Measurements from ENCODE around the gene ANGPTL8. TPM values are rescaled to one million over a fixed set of nuclear protein-coding genes. Genes with fewer than 3 reads are reported as not detected.

Gene ANGPTL8
- total and polyA plus RNA-seq, 2 of the 13 experiments (the other 11 are each of a cell fraction or from before 2014, with no cell fraction given): 27.3 to 243 TPM

DNA sequence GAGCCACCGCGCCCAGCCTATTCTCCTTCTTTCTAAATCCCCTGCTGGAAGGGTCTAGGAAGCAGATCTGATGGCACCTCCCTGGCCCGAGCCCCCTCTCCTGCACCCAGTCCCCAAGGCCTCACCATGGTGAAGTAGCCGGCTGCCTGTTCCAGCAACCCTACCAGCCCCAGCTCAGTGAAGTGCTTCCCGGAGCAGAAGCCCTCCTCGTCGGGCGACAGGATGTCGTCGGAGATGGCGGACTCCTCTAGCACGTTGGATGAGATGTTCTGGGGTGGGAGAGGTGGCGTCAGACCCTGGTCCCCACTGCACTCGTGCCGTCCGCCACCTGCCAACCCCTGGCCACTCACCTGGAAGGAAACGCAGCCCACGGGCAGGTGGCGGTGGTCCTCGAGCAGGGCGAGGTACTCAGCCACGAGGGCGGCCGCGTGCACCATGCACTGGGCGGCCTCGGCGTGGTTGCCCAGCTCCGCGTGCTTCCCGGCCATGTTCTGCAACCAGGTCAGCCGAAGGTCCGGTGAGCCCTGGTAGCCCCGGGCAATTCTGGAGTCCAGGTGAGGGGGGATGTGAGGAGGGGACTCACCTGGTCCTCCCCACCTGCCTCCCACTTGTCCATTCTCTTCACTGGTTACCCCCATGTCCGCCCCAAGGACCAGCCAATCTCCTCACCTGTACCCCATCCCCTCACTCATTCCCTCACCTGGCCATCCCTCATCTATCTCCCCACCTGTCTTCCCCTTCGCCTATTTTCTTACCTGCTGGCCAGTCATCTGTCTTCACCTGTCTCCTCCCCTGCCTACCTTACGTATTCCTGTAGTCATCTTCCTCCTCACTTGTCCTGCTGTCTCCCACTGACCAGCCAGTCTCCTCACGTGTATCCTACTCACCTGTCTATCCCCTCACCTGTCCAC lies 30.6 kb upstream of the ANGPTL8 start:
- 95% methylated on average over 24 of the region's 38 CpGs for WGBS (ENCODE audit: low lambda C conversion rate)
- H3K4me2 ChIP-seq (ENCODE audit: low read depth, low read length): no peak overlapping the region
- H2AFZ ChIP-seq (ENCODE audit: low read length): no peak overlapping the region
- peaks cover 8 to 26% of the 10 kb centered on the region in 2 experiments; a peak in 4 of 5 replicates for H3K36me3 ChIP-seq (replicated peaks in 1 of 2; ENCODE audit: control insufficient read depth in 1 of 2, insufficient read depth in 2 of 2, low read length in 2 of 2)
- intact Hi-C loops (cut with micrococcal nuclease; ENCODE audit: unreplicated experiment) (no loop called here), in situ Hi-C loops (cut with HindIII; ENCODE audit: extremely low pct_ligation_motif_present, low pct_unique_long_range_greater_than_20kb) (no loop called here)
- no peaks in the 10 kb centered on the region for H3K4me1 ChIP-seq (ENCODE audit: insufficient read depth, low read length)
- no peaks in the 10 kb centered on the region for H3K9me3 ChIP-seq (ENCODE audit: low read length)
- H3K4me3 ChIP-seq (replicated peaks in 1 of 3; ENCODE audit: insufficient read depth in 1 of 3, low read depth in 2 of 3, low read length in 3 of 3): no peak overlapping the region
- BruUV-seq (replicated peaks): no TSS peak
- DNase-seq (ENCODE audit: low spot score) (no peak), FAIRE-seq (no peak), ATAC-seq (no peak; the same call in 2 of the 3 replicates)
- TF ChIP-seq RBFOX2 (IDR thresholded peaks at IDR 0.05; ENCODE audit: low read depth, low read length): 0 out of 2 replicates have a peak, but pooled peaks have one; percentile 16
- no peak for TF ChIP-seq BCLAF1 (IDR thresholded peaks at IDR 0.05)
- no peak for TF ChIP-seq ZSCAN21 (CRISPR knock-in tag; IDR thresholded peaks at IDR 0.05; ENCODE audit: borderline replicate concordance)
- TF ChIP-seq, protein P1, sequence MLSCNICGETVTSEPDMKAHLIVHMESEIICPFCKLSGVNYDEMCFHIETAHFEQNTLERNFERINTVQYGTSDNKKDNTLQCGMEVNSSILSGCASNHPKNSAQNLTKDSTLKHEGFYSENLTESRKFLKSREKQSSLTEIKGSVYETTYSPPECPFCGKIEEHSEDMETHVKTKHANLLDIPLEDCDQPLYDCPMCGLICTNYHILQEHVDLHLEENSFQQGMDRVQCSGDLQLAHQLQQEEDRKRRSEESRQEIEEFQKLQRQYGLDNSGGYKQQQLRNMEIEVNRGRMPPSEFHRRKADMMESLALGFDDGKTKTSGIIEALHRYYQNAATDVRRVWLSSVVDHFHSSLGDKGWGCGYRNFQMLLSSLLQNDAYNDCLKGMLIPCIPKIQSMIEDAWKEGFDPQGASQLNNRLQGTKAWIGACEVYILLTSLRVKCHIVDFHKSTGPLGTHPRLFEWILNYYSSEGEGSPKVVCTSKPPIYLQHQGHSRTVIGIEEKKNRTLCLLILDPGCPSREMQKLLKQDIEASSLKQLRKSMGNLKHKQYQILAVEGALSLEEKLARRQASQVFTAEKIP (CRISPR knock-in tag; IDR thresholded peaks at IDR 0.05; ENCODE audit: borderline replicate concordance): no peak
- TF ChIP-seq TARDBP (CRISPR knock-in tag; IDR thresholded peaks at IDR 0.05): no peak
- TF ChIP-seq AGO2 (optimal IDR thresholded peaks at IDR 0.05; ENCODE audit: low read depth, low read length): peak; percentile 37
- H3K27me3 ChIP-seq (ENCODE audit: control insufficient read depth in 1 of 2, insufficient read depth in 2 of 2, low read length in 2 of 2): no peaks in the 10 kb centered on the region
- no peak overlapping the region for H3K27ac ChIP-seq (ENCODE audit: extremely low read length, insufficient read depth, low read length)
- no peaks in the 10 kb centered on the region for H3K79me2 ChIP-seq (ENCODE audit: insufficient read depth, low read length)
- H4K20me1 ChIP-seq (ENCODE audit: insufficient read depth, low read length): no peaks in the 10 kb centered on the region; the same call in 1 of the 2 replicates
- no peak overlapping the region for H3K9ac ChIP-seq (ENCODE audit: insufficient read depth, low read depth, low read length)
- ChIA-PET CTCF (ENCODE audit: low intra/inter-chr PET ratio, low total read pairs) (no interaction called here), POLR2A (no interaction called here)

Measured in HepG2 (cell line).